ENCODE results near the gene GBP3.
"Not testable (repeated sequence)": the region's sequence is repeated elsewhere in the genome, so short reads cannot be mapped to it uniquely, and the experiment has no call there.

The GBP3 gene

DNA sequence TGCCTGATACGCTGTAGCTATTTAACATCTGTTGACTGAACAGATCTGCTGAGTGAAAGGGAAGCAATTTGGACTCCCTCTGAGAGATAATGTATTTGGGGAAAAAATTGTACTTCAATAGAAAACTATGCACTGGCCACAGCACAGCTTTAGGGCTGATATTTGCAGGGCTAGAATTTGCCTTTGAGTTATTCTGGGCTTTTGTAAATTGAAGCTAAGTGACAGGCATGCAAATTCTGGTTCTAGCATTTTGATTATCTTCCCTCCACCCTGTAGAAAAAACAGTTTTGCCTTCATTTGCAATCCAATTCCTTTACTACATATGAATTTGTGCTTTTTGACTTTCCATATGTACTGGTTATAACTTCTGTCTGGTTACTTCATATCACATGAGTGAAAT is 38.1 kb downstream of the GBP3 start:
- Histone ChIP-seq H2AFZ (ENCODE audit: low read length) (no peak overlapping the region), H4K20me1 (ENCODE audit: insufficient read depth, low read length, poor library complexity, severe bottlenecking) (peaks cover 17% of the 10 kb centered on the region), H3K36me3 (ENCODE audit: insufficient read depth, low read length) (peaks cover 14% of the 10 kb centered on the region; the same call in 1 of the 2 replicates), H3K79me2 (ENCODE audit: insufficient read depth, low read length) (peaks cover 84% of the 10 kb centered on the region), H3K27me3 (ENCODE audit: insufficient read depth, low read length, poor library complexity, severe bottlenecking) (no peaks in the 10 kb centered on the region), H3K9me2 (replicated peaks; ENCODE audit: low read depth, low read length) (no peaks in the 10 kb centered on the region), H3K9ac (ENCODE audit: low read depth, low read length, poor library complexity, severe bottlenecking) (peak overlapping the region; percentile 24), H3K4me3 (ENCODE audit: low read length, poor library complexity, severe bottlenecking) (peak overlapping the region; percentile 57), H3K9me3 (ENCODE audit: insufficient read depth, low read depth, low read length) (no peaks in the 10 kb centered on the region), H3K4me1 (ENCODE audit: insufficient read depth, low read length, poor library complexity, severe bottlenecking) (peaks cover 40% of the 10 kb centered on the region), H3K4me2 (ENCODE audit: low read depth, low read length, poor library complexity, severe bottlenecking) (peak overlapping the region; percentile 74), H3F3A (ENCODE audit: low read depth) (no peaks in the 10 kb centered on the region; the same call in 1 of the 2 replicates)
- no peak for TF ChIP-seq EZH2phosphoT487 (IDR thresholded peaks at IDR 0.05; ENCODE audit: borderline replicate concordance)
- TF ChIP-seq, protein P1, sequence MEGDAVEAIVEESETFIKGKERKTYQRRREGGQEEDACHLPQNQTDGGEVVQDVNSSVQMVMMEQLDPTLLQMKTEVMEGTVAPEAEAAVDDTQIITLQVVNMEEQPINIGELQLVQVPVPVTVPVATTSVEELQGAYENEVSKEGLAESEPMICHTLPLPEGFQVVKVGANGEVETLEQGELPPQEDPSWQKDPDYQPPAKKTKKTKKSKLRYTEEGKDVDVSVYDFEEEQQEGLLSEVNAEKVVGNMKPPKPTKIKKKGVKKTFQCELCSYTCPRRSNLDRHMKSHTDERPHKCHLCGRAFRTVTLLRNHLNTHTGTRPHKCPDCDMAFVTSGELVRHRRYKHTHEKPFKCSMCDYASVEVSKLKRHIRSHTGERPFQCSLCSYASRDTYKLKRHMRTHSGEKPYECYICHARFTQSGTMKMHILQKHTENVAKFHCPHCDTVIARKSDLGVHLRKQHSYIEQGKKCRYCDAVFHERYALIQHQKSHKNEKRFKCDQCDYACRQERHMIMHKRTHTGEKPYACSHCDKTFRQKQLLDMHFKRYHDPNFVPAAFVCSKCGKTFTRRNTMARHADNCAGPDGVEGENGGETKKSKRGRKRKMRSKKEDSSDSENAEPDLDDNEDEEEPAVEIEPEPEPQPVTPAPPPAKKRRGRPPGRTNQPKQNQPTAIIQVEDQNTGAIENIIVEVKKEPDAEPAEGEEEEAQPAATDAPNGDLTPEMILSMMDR (conservative IDR thresholded peaks at IDR 0.05; ENCODE audit: low read length): no peak

DNA sequence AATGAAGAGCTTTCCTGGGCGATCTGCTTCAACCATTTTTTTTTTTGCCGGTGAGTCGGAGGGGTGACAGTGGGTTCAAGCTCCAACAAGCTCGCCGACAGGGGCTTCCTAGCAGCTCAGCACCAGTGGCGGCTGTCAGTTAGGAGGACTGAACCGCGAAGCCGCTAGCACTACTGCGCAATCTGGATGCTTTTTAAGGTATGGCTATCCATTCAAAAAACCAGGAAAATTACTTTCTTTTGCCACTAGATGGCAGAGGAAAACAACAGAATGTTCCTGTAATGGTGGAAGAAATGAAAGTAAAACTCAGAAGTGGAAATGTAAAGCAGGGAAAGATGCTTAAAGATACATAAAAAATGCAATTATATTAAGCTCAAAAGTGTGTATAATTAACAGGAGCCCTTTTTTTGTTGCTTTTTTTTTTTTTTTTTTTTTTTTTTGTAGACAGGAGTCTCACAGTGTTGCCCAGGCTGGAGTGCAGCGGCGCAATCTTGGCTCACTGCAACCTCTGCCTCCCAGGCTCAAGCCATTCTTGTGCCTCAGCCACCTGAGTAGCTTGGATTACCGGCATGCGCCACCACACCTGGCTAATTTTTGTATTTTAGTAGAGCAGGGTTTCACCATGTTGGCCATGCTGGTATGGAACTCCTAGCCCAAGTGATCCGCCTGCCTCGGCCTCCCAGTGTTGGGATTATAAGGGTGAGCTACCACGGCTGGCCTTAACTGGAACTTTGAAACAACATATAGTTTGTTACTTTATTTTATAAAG is 38.7 kb downstream of the GBP3 start:
- peaks cover 14% of the 10 kb centered on the region; the same call in 1 of the 2 replicates for H3K36me3 ChIP-seq (ENCODE audit: insufficient read depth, low read length)
- H3K79me2 ChIP-seq (ENCODE audit: insufficient read depth, low read length): peaks cover 84% of the 10 kb centered on the region
- H3K4me2 ChIP-seq (ENCODE audit: low read depth, low read length, poor library complexity, severe bottlenecking): peak overlapping the region; percentile 74
- TF ChIP-seq, protein P1 (conservative IDR thresholded peaks at IDR 0.05; ENCODE audit: low read length): peak; percentile 75
- TF ChIP-seq EZH2phosphoT487 (IDR thresholded peaks at IDR 0.05; ENCODE audit: borderline replicate concordance): no peak
- H3K4me1 ChIP-seq (ENCODE audit: insufficient read depth, low read length, poor library complexity, severe bottlenecking): peaks cover 40% of the 10 kb centered on the region
- H3K9me2 ChIP-seq (replicated peaks; ENCODE audit: low read depth, low read length): no peaks in the 10 kb centered on the region
- H3K9me3 ChIP-seq (ENCODE audit: insufficient read depth, low read depth, low read length): no peaks in the 10 kb centered on the region
- H4K20me1 ChIP-seq (ENCODE audit: insufficient read depth, low read length, poor library complexity, severe bottlenecking): peaks cover 14% of the 10 kb centered on the region
- H3K4me3 ChIP-seq (ENCODE audit: low read length, poor library complexity, severe bottlenecking): peak overlapping the region; percentile 57
- no peaks in the 10 kb centered on the region; the same call in 1 of the 2 replicates for H3F3A ChIP-seq (ENCODE audit: low read depth)
- H3K9ac ChIP-seq (ENCODE audit: low read depth, low read length, poor library complexity, severe bottlenecking): peak overlapping the region; percentile 24
- no peaks in the 10 kb centered on the region for H3K27me3 ChIP-seq (ENCODE audit: insufficient read depth, low read length, poor library complexity, severe bottlenecking)
- H2AFZ ChIP-seq (ENCODE audit: low read length): no peak overlapping the region

DNA sequence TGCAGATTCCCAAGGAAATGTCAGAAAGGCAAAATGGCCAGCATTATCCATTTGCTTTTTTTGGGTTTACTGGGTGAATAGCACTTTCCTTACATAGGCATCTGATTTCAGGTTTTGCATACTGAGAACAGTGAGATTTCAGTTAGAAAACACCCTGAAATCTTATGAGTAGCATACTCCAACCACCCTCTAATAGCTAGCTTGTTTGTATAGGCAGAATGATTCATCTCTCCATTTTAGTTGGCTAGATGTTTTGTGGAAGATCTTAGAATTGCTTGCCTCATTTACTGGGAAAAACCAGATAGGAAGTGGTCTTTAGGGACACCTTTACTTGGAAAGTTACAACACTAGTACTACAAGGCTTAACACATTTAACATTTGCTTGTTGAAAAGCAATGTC is 40.6 kb downstream of the GBP3 start:
- peaks cover 11% of the 10 kb centered on the region for H4K20me1 ChIP-seq (ENCODE audit: insufficient read depth, low read length, poor library complexity, severe bottlenecking)
- H3K9ac ChIP-seq (ENCODE audit: low read depth, low read length, poor library complexity, severe bottlenecking): no peak overlapping the region
- H3K4me2 ChIP-seq (ENCODE audit: low read depth, low read length, poor library complexity, severe bottlenecking): no peak overlapping the region
- H3K9me3 ChIP-seq (ENCODE audit: insufficient read depth, low read depth, low read length): no peaks in the 10 kb centered on the region
- H3K9me2 ChIP-seq (replicated peaks; ENCODE audit: low read depth, low read length): no peaks in the 10 kb centered on the region
- H3K27me3 ChIP-seq (ENCODE audit: insufficient read depth, low read length, poor library complexity, severe bottlenecking): no peaks in the 10 kb centered on the region
- H3K36me3 ChIP-seq (ENCODE audit: insufficient read depth, low read length): peaks cover 14% of the 10 kb centered on the region; the same call in 1 of the 2 replicates
- H3K4me3 ChIP-seq (ENCODE audit: low read length, poor library complexity, severe bottlenecking): no peak overlapping the region
- peaks cover 78% of the 10 kb centered on the region for H3K79me2 ChIP-seq (ENCODE audit: insufficient read depth, low read length)
- no peaks in the 10 kb centered on the region; the same call in 1 of the 2 replicates for H3F3A ChIP-seq (ENCODE audit: low read depth)
- H3K4me1 ChIP-seq (ENCODE audit: insufficient read depth, low read length, poor library complexity, severe bottlenecking): peaks cover 26% of the 10 kb centered on the region
- H2AFZ ChIP-seq (ENCODE audit: low read length): no peak overlapping the region
- TF ChIP-seq, protein P1 (conservative IDR thresholded peaks at IDR 0.05; ENCODE audit: low read length): no peak
- no peak for TF ChIP-seq EZH2phosphoT487 (IDR thresholded peaks at IDR 0.05; ENCODE audit: borderline replicate concordance)

DNA sequence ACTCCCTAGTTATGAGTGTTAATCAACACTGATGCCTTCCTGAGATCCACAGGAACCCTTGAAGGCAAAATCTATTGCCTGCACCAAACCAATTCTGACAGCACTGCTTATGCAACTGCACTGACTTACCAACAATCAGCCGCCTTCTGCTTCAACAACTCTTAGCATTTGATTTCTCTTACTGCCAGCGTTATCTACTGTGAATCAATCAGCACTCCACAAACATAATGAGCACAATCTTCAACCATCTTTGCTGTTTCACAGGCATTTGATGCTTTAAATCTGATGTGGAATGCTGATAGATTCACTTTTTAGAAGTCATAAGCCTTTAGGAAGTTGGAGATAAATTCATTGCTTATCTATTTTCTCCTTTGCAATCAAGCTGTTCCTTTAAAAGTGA is 41.2 kb downstream of the GBP3 start:
- not testable (repeated sequence) for H3K9me3 ChIP-seq (ENCODE audit: insufficient read depth, low read depth, low read length); H3K4me2 ChIP-seq (ENCODE audit: low read depth, low read length, poor library complexity, severe bottlenecking); H3K9ac ChIP-seq (ENCODE audit: low read depth, low read length, poor library complexity, severe bottlenecking); H3K27me3 ChIP-seq (ENCODE audit: insufficient read depth, low read length, poor library complexity, severe bottlenecking); H2AFZ ChIP-seq (ENCODE audit: low read length); H4K20me1 ChIP-seq (ENCODE audit: insufficient read depth, low read length, poor library complexity, severe bottlenecking); H3F3A ChIP-seq (ENCODE audit: low read depth); H3K9me2 ChIP-seq (replicated peaks; ENCODE audit: low read depth, low read length); H3K4me3 ChIP-seq (ENCODE audit: low read length, poor library complexity, severe bottlenecking)
- H3K4me1 ChIP-seq (ENCODE audit: insufficient read depth, low read length, poor library complexity, severe bottlenecking): peaks cover 26% of the 10 kb centered on the region
- peaks cover 72% of the 10 kb centered on the region for H3K79me2 ChIP-seq (ENCODE audit: insufficient read depth, low read length)
- H3K36me3 ChIP-seq (ENCODE audit: insufficient read depth, low read length): peaks cover 14% of the 10 kb centered on the region; the same call in 1 of the 2 replicates
